PC-9 (cell line): ENCODE measurements around the gene GPRC6A. TPM values are rescaled to one million over a fixed set of nuclear protein-coding genes. Genes with fewer than 3 reads are reported as not detected.

Experiments used
- BruUV-seq: library from RNA; stranded (reverse); fragments of 400-500 nt; replicated peaks from 2 replicates; lab custom pipeline; 2021; lab: Mats Ljungman, UMichigan
- CTCF ChIA-PET: fragments of 300-600 bp; sonication (Branson Sonifier 250); formaldehyde crosslinking; loops from one replicate; lab custom pipeline; 2022; ENCODE audit warnings: antibody characterized with exemption; lab: Charles Lee
- POLR2A ChIA-PET: fragments of 300-600 bp; sonication (Branson Sonifier 250); formaldehyde crosslinking; loops from one replicate; lab custom pipeline; 2022; ENCODE audit warnings: antibody characterized with exemption; ENCODE audit not compliant: unreplicated experiment; lab: Charles Lee
- DNase-seq, 2 experiments: peaks; one replicate each; pipeline versions ENCODE4 v3.0.0 to v3.0.0-alpha.2; 2015 to 2022; ENCODE audit warnings: mixed read lengths in 1 of 2
- H2AFZ ChIP-seq: fragments of 200-600 bp; sonication (generic); 2 replicates; pipeline ENCODE4 v1.8.1; 2017; ENCODE audit warnings: antibody characterized with exemption
- H3F3A ChIP-seq: fragments of 200-600 bp; sonication (generic); 2 replicates; pipeline ENCODE4 v1.8.1; 2017; ENCODE audit warnings: antibody characterized with exemption, mild to moderate bottlenecking, low read depth; ENCODE audit not compliant: insufficient read depth
- H3K27ac ChIP-seq: fragments of 200-600 bp; sonication (generic); 2 replicates; pipeline ENCODE4 v1.6.1; 2016; ENCODE audit warnings: mixed run types
- H3K27me3 ChIP-seq: fragments of 200-600 bp; sonication (generic); 2 replicates; pipeline ENCODE4 v1.6.1; 2016; ENCODE audit warnings: low read depth, mixed run types; ENCODE audit not compliant: insufficient read depth
- H3K36me3 ChIP-seq: fragments of 200-600 bp; sonication (generic); 2 replicates; pipeline ENCODE4 v1.6.1; 2016; ENCODE audit warnings: low read depth, mixed run types
- H3K4me1 ChIP-seq: fragments of 200-600 bp; sonication (generic); replicated peaks from 2 replicates; pipeline ENCODE4 v1.6.1; 2016; ENCODE audit warnings: mixed run types; ENCODE audit not compliant: insufficient read depth
- H3K4me2 ChIP-seq: fragments of 200-600 bp; sonication (generic); 2 replicates; pipeline ENCODE4 v1.6.1; 2017; ENCODE audit warnings: mixed run types
- H3K4me3 ChIP-seq: fragments of 200-600 bp; sonication (generic); 2 replicates; pipeline ENCODE4 v1.6.1; 2016; ENCODE audit warnings: mixed run types
- H3K79me2 ChIP-seq: fragments of 200-600 bp; sonication (generic); 2 replicates; pipeline ENCODE4 v1.6.1; 2017; ENCODE audit warnings: low read depth, mixed run types
- H3K9me2 ChIP-seq: fragments of 200-600 bp; sonication (generic); 2 replicates; pipeline ENCODE4 v1.8.1; 2017; ENCODE audit warnings: mild to moderate bottlenecking; ENCODE audit not compliant: insufficient read depth
- H3K9me3 ChIP-seq: fragments of 200-600 bp; sonication (generic); 2 replicates; pipeline ENCODE4 v1.8.1; 2016; ENCODE audit warnings: low read depth; ENCODE audit not compliant: insufficient read depth
- H4K20me1 ChIP-seq: fragments of 200-600 bp; sonication (generic); 2 replicates; pipeline ENCODE4 v1.8.1; 2017; ENCODE audit not compliant: insufficient read depth
- EZH2 ChIP-seq: fragments of 200-600 bp; sonication (generic); IDR thresholded peaks from 2 replicates; pipeline ENCODE4 v1.8.0; 2017; ENCODE audit warnings: antibody characterized with exemption, low read depth
- intact Hi-C: fragments of 100-400 bp; cut with micrococcal nuclease; formaldehyde crosslinking; loops from one replicate; pipeline ENCODE4 v1.10.0; 2022; ENCODE audit not compliant: unreplicated experiment
- total RNA-seq: library from RNA; stranded (reverse); gene quantifications from 2 replicates; pipeline ENCODE4 v1.2.3, GENCODE V29; 2021
- TF ChIP-seq, protein P1 (sequence below): fragments of 200-600 bp; sonication (generic); conservative IDR thresholded peaks from 2 replicates; pipeline ENCODE4 v1.6.1; 2017; ENCODE audit warnings: mixed run types, antibody characterized with exemption, mild to moderate bottlenecking, moderate library complexity

Gene GPRC6A
- total RNA-seq, 1 experiment from 2014 or later: not detected

DNA sequence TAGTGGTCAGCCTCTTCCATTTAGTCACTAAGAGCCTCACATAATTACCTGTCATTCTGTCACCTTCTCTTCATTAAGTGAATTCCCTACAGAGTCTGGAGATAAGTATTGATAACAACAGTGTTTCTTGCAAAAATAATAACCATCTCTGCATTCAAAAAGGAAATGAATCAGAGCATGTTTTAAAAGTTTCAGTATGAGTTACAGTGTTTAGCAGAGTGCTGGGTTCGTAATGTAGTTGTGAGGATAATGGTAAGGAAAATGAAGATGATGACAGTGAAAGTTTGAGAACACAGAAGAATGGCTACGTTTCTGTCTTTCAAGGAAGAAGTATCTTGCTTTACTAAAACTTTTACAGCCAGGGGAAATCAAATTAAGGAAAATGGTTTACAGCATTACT is 31.3 kb downstream of the GPRC6A start:
- Histone ChIP-seq H3K79me2 (no peaks in the 10 kb centered on the region), H2AFZ (no peak overlapping the region), H3K9me3 (no peaks in the 10 kb centered on the region), H3K4me1 (no peaks in the 10 kb centered on the region), H3K27ac (no peak overlapping the region), H3K9me2 (no peaks in the 10 kb centered on the region; the same call in 1 of the 2 replicates), H3K27me3 (no peaks in the 10 kb centered on the region), H3F3A (no peaks in the 10 kb centered on the region), H3K4me3 (no peak overlapping the region), H3K36me3 (no peaks in the 10 kb centered on the region), H4K20me1 (no peaks in the 10 kb centered on the region), H3K4me2 (no peak overlapping the region)
- DNase-seq: no peak
- ChIA-PET CTCF (no interaction called here), POLR2A (no interaction called here)
- intact Hi-C loops: no loop called here
- TF ChIP-seq, protein P1, sequence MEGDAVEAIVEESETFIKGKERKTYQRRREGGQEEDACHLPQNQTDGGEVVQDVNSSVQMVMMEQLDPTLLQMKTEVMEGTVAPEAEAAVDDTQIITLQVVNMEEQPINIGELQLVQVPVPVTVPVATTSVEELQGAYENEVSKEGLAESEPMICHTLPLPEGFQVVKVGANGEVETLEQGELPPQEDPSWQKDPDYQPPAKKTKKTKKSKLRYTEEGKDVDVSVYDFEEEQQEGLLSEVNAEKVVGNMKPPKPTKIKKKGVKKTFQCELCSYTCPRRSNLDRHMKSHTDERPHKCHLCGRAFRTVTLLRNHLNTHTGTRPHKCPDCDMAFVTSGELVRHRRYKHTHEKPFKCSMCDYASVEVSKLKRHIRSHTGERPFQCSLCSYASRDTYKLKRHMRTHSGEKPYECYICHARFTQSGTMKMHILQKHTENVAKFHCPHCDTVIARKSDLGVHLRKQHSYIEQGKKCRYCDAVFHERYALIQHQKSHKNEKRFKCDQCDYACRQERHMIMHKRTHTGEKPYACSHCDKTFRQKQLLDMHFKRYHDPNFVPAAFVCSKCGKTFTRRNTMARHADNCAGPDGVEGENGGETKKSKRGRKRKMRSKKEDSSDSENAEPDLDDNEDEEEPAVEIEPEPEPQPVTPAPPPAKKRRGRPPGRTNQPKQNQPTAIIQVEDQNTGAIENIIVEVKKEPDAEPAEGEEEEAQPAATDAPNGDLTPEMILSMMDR: no peak
- no peak for TF ChIP-seq EZH2
- no TSS peak for BruUV-seq

DNA sequence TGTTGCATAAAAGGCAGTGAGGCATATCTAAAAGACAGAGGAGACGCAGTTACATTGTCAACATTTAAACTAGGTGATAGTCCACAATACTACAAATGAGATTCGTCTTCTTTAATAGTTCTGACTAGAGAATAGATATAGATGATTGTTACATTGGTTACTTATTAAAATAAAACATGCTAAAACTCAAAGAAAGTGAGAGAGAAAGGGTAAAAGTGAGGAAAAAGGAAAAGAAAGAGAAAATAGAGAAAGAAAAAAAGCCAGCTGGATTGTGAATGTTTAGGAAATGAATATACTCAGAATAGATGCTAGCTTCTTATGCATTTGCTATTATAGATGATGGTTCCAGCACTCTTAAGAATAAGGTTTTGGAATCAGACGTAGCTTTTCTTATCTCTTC is 35.7 kb downstream of the GPRC6A start:
- TF ChIP-seq, protein P1: no peak
- TF ChIP-seq EZH2: no peak
- no peaks in the 10 kb centered on the region for H3K27me3 ChIP-seq
- no peaks in the 10 kb centered on the region for H4K20me1 ChIP-seq
- CTCF ChIA-PET: no interaction called here
- H3K79me2 ChIP-seq: no peaks in the 10 kb centered on the region
- H2AFZ ChIP-seq: no peak overlapping the region
- no peak overlapping the region for H3K4me2 ChIP-seq
- no peaks in the 10 kb centered on the region for H3K9me3 ChIP-seq
- BruUV-seq: no TSS peak
- no peak for DNase-seq
- H3K4me1 ChIP-seq: no peaks in the 10 kb centered on the region
- no peaks in the 10 kb centered on the region for H3K36me3 ChIP-seq
- no peak overlapping the region for H3K27ac ChIP-seq
- POLR2A ChIA-PET: no interaction called here
- H3F3A ChIP-seq: no peaks in the 10 kb centered on the region
- no peak overlapping the region for H3K4me3 ChIP-seq
- no peaks in the 10 kb centered on the region for H3K9me2 ChIP-seq
- intact Hi-C loops: no loop called here

DNA sequence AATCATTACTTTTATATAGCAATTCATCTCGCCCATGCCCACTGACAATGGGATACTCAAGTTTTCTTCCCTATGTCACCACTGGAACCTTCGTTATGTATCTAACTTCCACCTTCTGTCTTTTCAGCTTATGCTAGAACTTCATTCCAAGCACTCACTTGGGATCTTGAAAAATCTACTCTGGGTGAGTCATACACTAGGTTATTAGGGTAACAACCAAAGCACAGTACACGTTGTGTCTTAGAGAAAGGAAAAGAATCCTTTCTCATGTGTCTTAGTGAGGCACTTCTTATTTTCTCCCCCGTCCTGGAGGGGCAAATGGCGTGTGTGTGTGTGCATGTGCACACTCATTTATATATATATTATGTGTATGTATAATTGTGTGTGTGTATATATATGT is 45.0 kb downstream of the GPRC6A start:
- BruUV-seq: no TSS peak
- no peaks in the 10 kb centered on the region for H3K4me1 ChIP-seq
- H3K9me2 ChIP-seq: no peaks in the 10 kb centered on the region
- H3K9me3 ChIP-seq: no peaks in the 10 kb centered on the region
- intact Hi-C loops: no loop called here
- H3K79me2 ChIP-seq: no peaks in the 10 kb centered on the region
- ChIA-PET CTCF (no interaction called here), POLR2A (no interaction called here)
- no peak overlapping the region for H3K4me2 ChIP-seq
- no peaks in the 10 kb centered on the region for H3K36me3 ChIP-seq
- H3K27me3 ChIP-seq: no peaks in the 10 kb centered on the region
- no peak overlapping the region for H3K4me3 ChIP-seq
- H2AFZ ChIP-seq: no peak overlapping the region
- H3K27ac ChIP-seq: no peak overlapping the region
- no peak for DNase-seq
- TF ChIP-seq EZH2: no peak
- TF ChIP-seq, protein P1: no peak
- H3F3A ChIP-seq: no peaks in the 10 kb centered on the region
- no peaks in the 10 kb centered on the region for H4K20me1 ChIP-seq
